C1 segment of cervical spinal cord (tissue), 14 donors: ENCODE results near the gene PHRF1.

Source experiments
- DNase-seq, 14 donors: peaks; one replicate each; lab custom pipeline; 2025; lab: John Stamatoyannopoulos, UW

Gene PHRF1

GRCh38 chr11:596374-596773, 20.1 kb downstream of the PHRF1 start:
- no peak for DNase-seq

- DNase-seq = no peak
These were observed 21.0 kb downstream of the PHRF1 start for GRCh38 chr11:597166-597725.

- no peak for DNase-seq
These were observed 21.9 kb downstream of the PHRF1 start for GRCh38 chr11:598005-598680.

- DNase-seq = no peak
These were observed 25.4 kb downstream of the PHRF1 start for GRCh38 chr11:601573-602245.

- DNase-seq = no peak
These were observed 26.9 kb downstream of the PHRF1 start for GRCh38 chr11:603154-603553.

- no peak for DNase-seq
These were observed 29.2 kb downstream of the PHRF1 start for GRCh38 chr11:605286-606129.

- peak in 8 of 14 donors; percentile 8 to 90 (median 31) for DNase-seq
These were observed 30.0 kb downstream of the PHRF1 start for GRCh38 chr11:606245-606644.

- no peak for DNase-seq
These were observed 30.9 kb downstream of the PHRF1 start for GRCh38 chr11:607020-607780.

GRCh38 chr11:607971-608659, 31.8 kb downstream of the PHRF1 start:
- DNase-seq = no peak

GRCh38 chr11:608791-609251, 32.6 kb downstream of the PHRF1 start:
- DNase-seq = no peak

GRCh38 chr11:609341-609811, 33.1 kb downstream of the PHRF1 start:
- no peak for DNase-seq

GRCh38 chr11:610146-610801, 34.0 kb downstream of the PHRF1 start:
- DNase-seq = no peak

- no peak for DNase-seq
These were observed 35.0 kb downstream of the PHRF1 start for GRCh38 chr11:611001-611996.

GRCh38 chr11:612201-612960, 36.1 kb downstream of the PHRF1 start:
- DNase-seq = no peak

GRCh38 chr11:612961-613300, 36.7 kb downstream of the PHRF1 start:
- no peak for DNase-seq

GRCh38 chr11:613369-613968, 37.2 kb downstream of the PHRF1 start:
- peak in 2 of 14 donors; percentile 15 to 35 for DNase-seq

- no peak for DNase-seq
These were observed 37.9 kb downstream of the PHRF1 start for GRCh38 chr11:614021-614622.
